NT2/D1 (cell line): Measurements from ENCODE around the gene BMERB1.

Source experiments
- DNase-seq: peaks from one replicate; pipeline ENCODE4 v3.0.0-alpha.2; 2011; ENCODE audit warnings: low read depth, low spot score
- H3K27me3 ChIP-seq: 2 replicates; pipeline ENCODE4 v1.6.0; 2011; ENCODE audit warnings: mild to moderate bottlenecking; ENCODE audit not compliant: insufficient read length, insufficient read depth
- H3K36me3 ChIP-seq: 2 replicates; pipeline ENCODE4 v1.6.1; 2011; ENCODE audit warnings: mild to moderate bottlenecking, low read length, mixed read lengths; ENCODE audit not compliant: insufficient read depth, insufficient read length
- H3K4me1 ChIP-seq: 2 replicates; pipeline ENCODE4 v1.5.1; 2011; ENCODE audit not compliant: insufficient read depth, insufficient read length
- H3K4me3 ChIP-seq: 2 replicates; pipeline ENCODE4 v1.5.1; 2011; ENCODE audit warnings: low read depth; ENCODE audit not compliant: insufficient read length
- H3K9ac ChIP-seq: 2 replicates; pipeline ENCODE4 v1.6.0; 2011; ENCODE audit warnings: low read depth; ENCODE audit not compliant: insufficient read length
- H3K9me3 ChIP-seq: 2 replicates; pipeline ENCODE4 v1.5.1; 2011; ENCODE audit warnings: mild to moderate bottlenecking, low read length; ENCODE audit not compliant: insufficient read depth
- SUZ12 ChIP-seq: IDR thresholded peaks from 2 replicates; pipeline ENCODE4 v1.6.1; 2011; ENCODE audit not compliant: insufficient read length, insufficient read depth; ENCODE audit errors: extremely low read depth
- YY1 ChIP-seq: IDR thresholded peaks from 2 replicates; pipeline ENCODE4 v1.6.1; 2011; ENCODE audit not compliant: insufficient read length, insufficient read depth
- ZNF274 ChIP-seq: IDR thresholded peaks from 2 replicates; pipeline ENCODE4 v1.6.1; 2011; ENCODE audit warnings: mild to moderate bottlenecking, low read depth, low read length

The BMERB1 gene

GRCh38 chr16:15616475-15617165 lies 182.2 kb downstream of the BMERB1 start:
- no peak for DNase-seq
- H3K4me1 ChIP-seq: no peaks in the 10 kb centered on the region
- no peaks in the 10 kb centered on the region for H3K27me3 ChIP-seq
- H3K9ac ChIP-seq: no peak overlapping the region
- TF ChIP-seq SUZ12 (no peak), ZNF274 (no peak), YY1 (no peak)
- H3K4me3 ChIP-seq: no peak overlapping the region
- H3K9me3 ChIP-seq: no peaks in the 10 kb centered on the region
- H3K36me3 ChIP-seq: peaks cover 74% of the 10 kb centered on the region

- H3K9ac ChIP-seq: no peak overlapping the region
- peaks cover 74% of the 10 kb centered on the region for H3K36me3 ChIP-seq
- no peak for DNase-seq
- TF ChIP-seq SUZ12: no peak
- no peak for TF ChIP-seq YY1
- no peak for TF ChIP-seq ZNF274
- no peaks in the 10 kb centered on the region for H3K27me3 ChIP-seq
- no peaks in the 10 kb centered on the region for H3K9me3 ChIP-seq
- no peaks in the 10 kb centered on the region for H3K4me1 ChIP-seq
- no peak overlapping the region for H3K4me3 ChIP-seq
These were observed 183.5 kb downstream of the BMERB1 start for GRCh38 chr16:15617901-15618300.

- H3K27me3 ChIP-seq: no peaks in the 10 kb centered on the region
- no peaks in the 10 kb centered on the region for H3K9me3 ChIP-seq
- no peak for DNase-seq
- no peaks in the 10 kb centered on the region for H3K4me1 ChIP-seq
- H3K36me3 ChIP-seq: peaks cover 73% of the 10 kb centered on the region
- TF ChIP-seq SUZ12 (no peak), ZNF274 (no peak), YY1 (no peak)
- H3K4me3 ChIP-seq: no peak overlapping the region
- no peak overlapping the region for H3K9ac ChIP-seq
These were observed 184.0 kb downstream of the BMERB1 start for GRCh38 chr16:15618392-15618791.

GRCh38 chr16:15620611-15621195 lies 186.3 kb downstream of the BMERB1 start:
- Histone ChIP-seq H3K36me3 (peaks cover 85% of the 10 kb centered on the region), H3K4me3 (no peak overlapping the region), H3K4me1 (no peaks in the 10 kb centered on the region), H3K9me3 (no peaks in the 10 kb centered on the region), H3K27me3 (no peaks in the 10 kb centered on the region), H3K9ac (no peak overlapping the region)
- no peak for DNase-seq
- TF ChIP-seq YY1 (no peak), SUZ12 (no peak), ZNF274 (no peak)

GRCh38 chr16:15621456-15621855 lies 187.1 kb downstream of the BMERB1 start:
- Histone ChIP-seq H3K4me3 (no peak overlapping the region), H3K9ac (no peak overlapping the region), H3K4me1 (no peaks in the 10 kb centered on the region), H3K9me3 (no peaks in the 10 kb centered on the region), H3K36me3 (peaks cover 77% of the 10 kb centered on the region), H3K27me3 (no peaks in the 10 kb centered on the region)
- no peak for DNase-seq
- no peak for TF ChIP-seq ZNF274
- no peak for TF ChIP-seq YY1
- TF ChIP-seq SUZ12: no peak

- peaks cover 73% of the 10 kb centered on the region for H3K36me3 ChIP-seq
These were observed 187.5 kb downstream of the BMERB1 start for GRCh38 chr16:15621889-15622288.

GRCh38 chr16:15631730-15632409 lies 197.5 kb downstream of the BMERB1 start:
- H3K9me3 ChIP-seq: no peaks in the 10 kb centered on the region
- H3K9ac ChIP-seq: no peak overlapping the region
- TF ChIP-seq ZNF274: no peak
- TF ChIP-seq SUZ12: no peak
- no peak for TF ChIP-seq YY1
- H3K36me3 ChIP-seq: peaks cover 61% of the 10 kb centered on the region
- DNase-seq: no peak
- H3K27me3 ChIP-seq: no peaks in the 10 kb centered on the region
- no peak overlapping the region for H3K4me3 ChIP-seq
- no peaks in the 10 kb centered on the region for H3K4me1 ChIP-seq

More at GRCh38 chr16:15621889-15622288, 187.5 kb downstream of the BMERB1 start:
- no peaks in the 10 kb centered on the region for H3K9me3 ChIP-seq
- TF ChIP-seq YY1 (no peak), SUZ12 (no peak), ZNF274 (no peak)
- no peaks in the 10 kb centered on the region for H3K4me1 ChIP-seq
- H3K4me3 ChIP-seq: no peak overlapping the region
- no peak for DNase-seq
- H3K27me3 ChIP-seq: no peaks in the 10 kb centered on the region
- no peak overlapping the region for H3K9ac ChIP-seq
